K562 (cell line): ENCODE data around the gene SGMS1. TPM values are rescaled to one million over a fixed set of nuclear protein-coding genes. Genes with fewer than 3 reads are reported as not detected.

ENCODE experiments used
- HDAC1 ChIP-seq, 2 experiments: fragments of 450-650 bp; IDR thresholded peaks; 2 replicates each; pipeline ENCODE4 v1.6.1; 2016 to 2017; ENCODE audit warnings: inconsistent platforms in 1 of 2, mild to moderate bottlenecking in 1 of 2, moderate library complexity in 1 of 2
- HMG20A ChIP-seq: fragments of 450-650 bp; formaldehyde crosslinking; conservative IDR thresholded peaks from 2 replicates; pipeline ENCODE4 v1.4.0; 2020; ENCODE audit warnings: mild to moderate bottlenecking, mixed read lengths
- TAF1 ChIP-seq: IDR thresholded peaks from 2 replicates; pipeline ENCODE4 v1.6.1; 2011; ENCODE audit warnings: mild to moderate bottlenecking, low read length, moderate library complexity; ENCODE audit not compliant: insufficient read depth, control insufficient read depth, severe bottlenecking; ENCODE audit errors: extremely low read depth
- polyA plus RNA-seq, 8 experiments: library from polyadenylated mRNA; depleted of rRNA in 4 of 8; stranded (reverse) in 5 of 8; unstranded in 3 of 8; fragments of >200 nt; fragmentation: Nextera tagmentation in 2 of 8; fragmentation: Illumina TruSeq in 1 of 8; extraction: Ambion mirVana in 2 of 8; extraction: Trizol in 1 of 8; gene quantifications; 2 replicates each; pipeline versions ENCODE4 v1.2.1 to v1.2.3, GENCODE V29; 2011 to 2014; ENCODE audit warnings: inconsistent platforms in 1 of 8, missing spikeins in 1 of 8
- total RNA-seq, 7 experiments: library from RNA; depleted of rRNA in 6 of 7; stranded (reverse); fragments of >200 nt in 6 of 7; fragmentation: Illumina TruSeq in 2 of 7; extraction: Trizol in 2 of 7; gene quantifications; 2 replicates each; pipeline versions ENCODE4 v1.2.1 to v1.2.3, GENCODE V29; 2011 to 2021; ENCODE audit warnings: low replicate concordance in 1 of 7
- TF ChIP-seq, protein P1 (sequence below), 2 experiments: fragments of 450-650 bp in 1 of 2; sonication (generic) in 1 of 2; formaldehyde crosslinking in 1 of 2; IDR thresholded peaks; 2 replicates each; pipeline versions ENCODE4 v1.7.1 to v1.9.0; 2016 to 2022; ENCODE audit warnings: inconsistent platforms in 1 of 2, mild to moderate bottlenecking in 1 of 2, missing genetic modification reagents in 1 of 2
- TF ChIP-seq, protein P2 (sequence below): sonication (generic); formaldehyde crosslinking; IDR thresholded peaks from 2 replicates; pipeline ENCODE4 v1.8.0; 2022; ENCODE audit warnings: missing genetic modification reagents, mild to moderate bottlenecking, moderate library complexity, borderline replicate concordance
- TF ChIP-seq, protein P3 (sequence below), 2 experiments: fragments of 450-650 bp; IDR thresholded peaks; 2 replicates each; pipeline ENCODE4 v1.6.1; 2018; ENCODE audit warnings: mild to moderate bottlenecking in 2 of 2, low read depth in 1 of 2; ENCODE audit not compliant: partially characterized antibody in 2 of 2
- TF ChIP-seq, protein P4 (sequence below): fragments of 250-450 bp; sonication (Bioruptor Pico); IDR thresholded peaks from 2 replicates; pipeline ENCODE4 v1.5.0; 2022; ENCODE audit warnings: mild to moderate bottlenecking

SGMS1 gene
- total and polyA plus RNA-seq, 9 of the 15 experiments (the other 6 are each of a cell fraction or from before 2014, with no cell fraction given): 22.6 to 232 (median 82.2) TPM

DNA sequence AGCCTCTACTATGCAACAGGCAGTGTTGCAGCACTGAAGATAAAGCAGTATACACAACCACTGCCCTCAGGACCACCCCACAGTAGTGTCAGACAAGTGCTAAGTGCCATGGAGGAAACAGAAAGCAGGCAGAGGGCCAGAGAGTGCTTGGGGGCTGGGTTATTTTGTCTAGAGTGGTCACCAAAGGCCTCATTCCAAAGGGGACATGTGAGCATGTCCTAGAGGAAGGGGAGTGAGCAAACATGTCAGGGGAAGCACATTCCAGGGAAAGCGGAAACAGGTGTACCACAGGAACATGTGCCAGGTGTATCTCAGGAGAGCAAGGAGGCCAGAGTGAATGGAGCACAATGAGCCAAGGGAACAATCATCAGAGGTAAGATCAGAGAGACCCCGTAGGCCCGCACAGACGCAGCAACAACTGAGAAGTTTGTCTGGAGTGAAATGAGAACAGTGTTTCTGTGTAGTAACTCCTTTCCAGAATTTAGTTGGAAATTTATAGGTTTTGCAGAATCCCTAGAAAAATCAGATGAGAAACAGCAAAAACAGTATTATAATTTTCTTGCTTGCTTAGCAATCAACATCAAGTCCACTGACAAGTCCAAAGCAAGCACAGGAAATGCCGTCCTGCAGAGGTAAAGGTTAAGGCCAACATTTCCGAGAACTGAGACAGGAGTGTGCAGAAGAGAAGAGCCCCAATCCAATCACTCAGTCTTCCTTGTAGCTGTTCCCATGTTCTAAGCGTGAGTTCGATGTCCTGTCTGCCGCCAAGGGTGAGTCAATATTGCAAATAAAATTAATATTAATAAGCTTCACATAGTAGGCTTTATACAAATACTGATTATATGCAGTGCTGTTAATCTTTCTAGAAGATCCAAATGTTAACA, 67.3 kb downstream of the SGMS1 start (continued):
- TF ChIP-seq, protein P1, sequence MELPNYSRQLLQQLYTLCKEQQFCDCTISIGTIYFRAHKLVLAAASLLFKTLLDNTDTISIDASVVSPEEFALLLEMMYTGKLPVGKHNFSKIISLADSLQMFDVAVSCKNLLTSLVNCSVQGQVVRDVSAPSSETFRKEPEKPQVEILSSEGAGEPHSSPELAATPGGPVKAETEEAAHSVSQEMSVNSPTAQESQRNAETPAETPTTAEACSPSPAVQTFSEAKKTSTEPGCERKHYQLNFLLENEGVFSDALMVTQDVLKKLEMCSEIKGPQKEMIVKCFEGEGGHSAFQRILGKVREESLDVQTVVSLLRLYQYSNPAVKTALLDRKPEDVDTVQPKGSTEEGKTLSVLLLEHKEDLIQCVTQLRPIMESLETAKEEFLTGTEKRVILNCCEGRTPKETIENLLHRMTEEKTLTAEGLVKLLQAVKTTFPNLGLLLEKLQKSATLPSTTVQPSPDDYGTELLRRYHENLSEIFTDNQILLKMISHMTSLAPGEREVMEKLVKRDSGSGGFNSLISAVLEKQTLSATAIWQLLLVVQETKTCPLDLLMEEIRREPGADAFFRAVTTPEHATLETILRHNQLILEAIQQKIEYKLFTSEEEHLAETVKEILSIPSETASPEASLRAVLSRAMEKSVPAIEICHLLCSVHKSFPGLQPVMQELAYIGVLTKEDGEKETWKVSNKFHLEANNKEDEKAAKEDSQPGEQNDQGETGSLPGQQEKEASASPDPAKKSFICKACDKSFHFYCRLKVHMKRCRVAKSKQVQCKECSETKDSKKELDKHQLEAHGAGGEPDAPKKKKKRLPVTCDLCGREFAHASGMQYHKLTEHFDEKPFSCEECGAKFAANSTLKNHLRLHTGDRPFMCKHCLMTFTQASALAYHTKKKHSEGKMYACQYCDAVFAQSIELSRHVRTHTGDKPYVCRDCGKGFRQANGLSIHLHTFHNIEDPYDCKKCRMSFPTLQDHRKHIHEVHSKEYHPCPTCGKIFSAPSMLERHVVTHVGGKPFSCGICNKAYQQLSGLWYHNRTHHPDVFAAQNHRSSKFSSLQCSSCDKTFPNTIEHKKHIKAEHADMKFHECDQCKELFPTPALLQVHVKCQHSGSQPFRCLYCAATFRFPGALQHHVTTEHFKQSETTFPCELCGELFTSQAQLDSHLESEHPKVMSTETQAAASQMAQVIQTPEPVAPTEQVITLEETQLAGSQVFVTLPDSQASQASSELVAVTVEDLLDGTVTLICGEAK (IDR thresholded peaks at IDR 0.05): peak; percentile 23; the same call in 1 of the 2 replicates
- TF ChIP-seq, protein P1 (CRISPR knock-in tag; IDR thresholded peaks at IDR 0.05): no peak
- peak; percentile 20 for TF ChIP-seq TAF1
- TF ChIP-seq, protein P2, sequence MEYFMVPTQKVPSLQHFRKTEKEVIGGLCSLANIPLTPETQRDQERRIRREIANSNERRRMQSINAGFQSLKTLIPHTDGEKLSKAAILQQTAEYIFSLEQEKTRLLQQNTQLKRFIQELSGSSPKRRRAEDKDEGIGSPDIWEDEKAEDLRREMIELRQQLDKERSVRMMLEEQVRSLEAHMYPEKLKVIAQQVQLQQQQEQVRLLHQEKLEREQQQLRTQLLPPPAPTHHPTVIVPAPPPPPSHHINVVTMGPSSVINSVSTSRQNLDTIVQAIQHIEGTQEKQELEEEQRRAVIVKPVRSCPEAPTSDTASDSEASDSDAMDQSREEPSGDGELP: no peak
- TF ChIP-seq, protein P3, sequence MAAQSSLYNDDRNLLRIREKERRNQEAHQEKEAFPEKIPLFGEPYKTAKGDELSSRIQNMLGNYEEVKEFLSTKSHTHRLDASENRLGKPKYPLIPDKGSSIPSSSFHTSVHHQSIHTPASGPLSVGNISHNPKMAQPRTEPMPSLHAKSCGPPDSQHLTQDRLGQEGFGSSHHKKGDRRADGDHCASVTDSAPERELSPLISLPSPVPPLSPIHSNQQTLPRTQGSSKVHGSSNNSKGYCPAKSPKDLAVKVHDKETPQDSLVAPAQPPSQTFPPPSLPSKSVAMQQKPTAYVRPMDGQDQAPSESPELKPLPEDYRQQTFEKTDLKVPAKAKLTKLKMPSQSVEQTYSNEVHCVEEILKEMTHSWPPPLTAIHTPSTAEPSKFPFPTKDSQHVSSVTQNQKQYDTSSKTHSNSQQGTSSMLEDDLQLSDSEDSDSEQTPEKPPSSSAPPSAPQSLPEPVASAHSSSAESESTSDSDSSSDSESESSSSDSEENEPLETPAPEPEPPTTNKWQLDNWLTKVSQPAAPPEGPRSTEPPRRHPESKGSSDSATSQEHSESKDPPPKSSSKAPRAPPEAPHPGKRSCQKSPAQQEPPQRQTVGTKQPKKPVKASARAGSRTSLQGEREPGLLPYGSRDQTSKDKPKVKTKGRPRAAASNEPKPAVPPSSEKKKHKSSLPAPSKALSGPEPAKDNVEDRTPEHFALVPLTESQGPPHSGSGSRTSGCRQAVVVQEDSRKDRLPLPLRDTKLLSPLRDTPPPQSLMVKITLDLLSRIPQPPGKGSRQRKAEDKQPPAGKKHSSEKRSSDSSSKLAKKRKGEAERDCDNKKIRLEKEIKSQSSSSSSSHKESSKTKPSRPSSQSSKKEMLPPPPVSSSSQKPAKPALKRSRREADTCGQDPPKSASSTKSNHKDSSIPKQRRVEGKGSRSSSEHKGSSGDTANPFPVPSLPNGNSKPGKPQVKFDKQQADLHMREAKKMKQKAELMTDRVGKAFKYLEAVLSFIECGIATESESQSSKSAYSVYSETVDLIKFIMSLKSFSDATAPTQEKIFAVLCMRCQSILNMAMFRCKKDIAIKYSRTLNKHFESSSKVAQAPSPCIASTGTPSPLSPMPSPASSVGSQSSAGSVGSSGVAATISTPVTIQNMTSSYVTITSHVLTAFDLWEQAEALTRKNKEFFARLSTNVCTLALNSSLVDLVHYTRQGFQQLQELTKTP (IDR thresholded peaks at IDR 0.05; ENCODE audit: low read depth in 1 of 2, partially characterized antibody in 2 of 2): peak in 1 of 2 experiments; percentile 16
- TF ChIP-seq HDAC1 (IDR thresholded peaks at IDR 0.05): 0 out of 4 replicates have a peak, but pooled peaks of 1 of the 2 experiments have one; percentile 35
- TF ChIP-seq HMG20A: no peak
- TF ChIP-seq, protein P4, sequence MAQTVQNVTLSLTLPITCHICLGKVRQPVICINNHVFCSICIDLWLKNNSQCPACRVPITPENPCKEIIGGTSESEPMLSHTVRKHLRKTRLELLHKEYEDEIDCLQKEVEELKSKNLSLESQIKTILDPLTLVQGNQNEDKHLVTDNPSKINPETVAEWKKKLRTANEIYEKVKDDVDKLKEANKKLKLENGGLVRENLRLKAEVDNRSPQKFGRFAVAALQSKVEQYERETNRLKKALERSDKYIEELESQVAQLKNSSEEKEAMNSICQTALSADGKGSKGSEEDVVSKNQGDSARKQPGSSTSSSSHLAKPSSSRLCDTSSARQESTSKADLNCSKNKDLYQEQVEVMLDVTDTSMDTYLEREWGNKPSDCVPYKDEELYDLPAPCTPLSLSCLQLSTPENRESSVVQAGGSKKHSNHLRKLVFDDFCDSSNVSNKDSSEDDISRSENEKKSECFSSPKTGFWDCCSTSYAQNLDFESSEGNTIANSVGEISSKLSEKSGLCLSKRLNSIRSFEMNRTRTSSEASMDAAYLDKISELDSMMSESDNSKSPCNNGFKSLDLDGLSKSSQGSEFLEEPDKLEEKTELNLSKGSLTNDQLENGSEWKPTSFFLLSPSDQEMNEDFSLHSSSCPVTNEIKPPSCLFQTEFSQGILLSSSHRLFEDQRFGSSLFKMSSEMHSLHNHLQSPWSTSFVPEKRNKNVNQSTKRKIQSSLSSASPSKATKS (CRISPR knock-in tag): no peak
